Endothelial cell (in vitro differentiated cells): Measurements from ENCODE around the gene TNS3. TPM values are rescaled to one million over a fixed set of nuclear protein-coding genes. Genes with fewer than 3 reads are reported as not detected.
A peak's percentile ranks its signal among the peaks of the same experiment; 100 is the strongest.

Experiments
- DNase-seq: peaks from one replicate; pipeline ENCODE4 v3.0.0; 2021; ENCODE audit warnings: low spot score
- H3K27ac Mint-ChIP-seq: one replicate; pipeline ENCODE4 v1.8.0; 2021; ENCODE audit warnings: mixed read lengths, inconsistent platforms; ENCODE audit not compliant: unreplicated experiment
- H3K27me3 Mint-ChIP-seq: one replicate; pipeline ENCODE4 v1.8.0; 2021; ENCODE audit warnings: mild to moderate bottlenecking, moderate library complexity, mixed read lengths, inconsistent platforms; ENCODE audit not compliant: unreplicated experiment
- H3K36me3 Mint-ChIP-seq: one replicate; pipeline ENCODE4 v1.8.0; 2021; ENCODE audit warnings: mild to moderate bottlenecking, low read depth, mixed read lengths, inconsistent platforms; ENCODE audit not compliant: unreplicated experiment
- H3K4me1 Mint-ChIP-seq: one replicate; pipeline ENCODE4 v1.8.0; 2021; ENCODE audit warnings: mild to moderate bottlenecking, mixed read lengths, inconsistent platforms; ENCODE audit not compliant: unreplicated experiment
- H3K4me3 Mint-ChIP-seq: one replicate; pipeline ENCODE4 v1.8.0; 2021; ENCODE audit warnings: mild to moderate bottlenecking, mixed read lengths, inconsistent platforms; ENCODE audit not compliant: unreplicated experiment
- H3K9me3 Mint-ChIP-seq: one replicate; pipeline ENCODE4 v1.8.0; 2021; ENCODE audit warnings: mixed read lengths, inconsistent platforms; ENCODE audit not compliant: unreplicated experiment
- long read RNA-seq: library from polyadenylated mRNA; unstranded; transcript quantifications from one replicate; pipeline ENCODE4 v2.0.0, GENCODE V29; 2020; ENCODE audit not compliant: unreplicated experiment
- total RNA-seq: library from RNA; stranded (reverse); fragmentation: NEBNext Ultra II Directional; extraction: Animal tissue kit (Norgen Biotek cat#: 25700); gene quantifications from one replicate; pipeline ENCODE4 v1.2.1, GENCODE V29; 2021; ENCODE audit not compliant: unreplicated experiment
- TF ChIP-seq, protein P1 (sequence below): fragments of 200-600 bp; sonication (generic); IDR thresholded peaks from one replicate; pipeline ENCODE4 v1.5.0; 2021; ENCODE audit warnings: antibody characterized with exemption; ENCODE audit not compliant: unreplicated experiment

The TNS3 gene
- total RNA-seq = 7.5 TPM
- long read RNA-seq, partial matches to known transcripts = 0 of 1 reads
- long read RNA-seq, other reads (novel, unspliced or antisense) = 1 of 1 reads

DNA sequence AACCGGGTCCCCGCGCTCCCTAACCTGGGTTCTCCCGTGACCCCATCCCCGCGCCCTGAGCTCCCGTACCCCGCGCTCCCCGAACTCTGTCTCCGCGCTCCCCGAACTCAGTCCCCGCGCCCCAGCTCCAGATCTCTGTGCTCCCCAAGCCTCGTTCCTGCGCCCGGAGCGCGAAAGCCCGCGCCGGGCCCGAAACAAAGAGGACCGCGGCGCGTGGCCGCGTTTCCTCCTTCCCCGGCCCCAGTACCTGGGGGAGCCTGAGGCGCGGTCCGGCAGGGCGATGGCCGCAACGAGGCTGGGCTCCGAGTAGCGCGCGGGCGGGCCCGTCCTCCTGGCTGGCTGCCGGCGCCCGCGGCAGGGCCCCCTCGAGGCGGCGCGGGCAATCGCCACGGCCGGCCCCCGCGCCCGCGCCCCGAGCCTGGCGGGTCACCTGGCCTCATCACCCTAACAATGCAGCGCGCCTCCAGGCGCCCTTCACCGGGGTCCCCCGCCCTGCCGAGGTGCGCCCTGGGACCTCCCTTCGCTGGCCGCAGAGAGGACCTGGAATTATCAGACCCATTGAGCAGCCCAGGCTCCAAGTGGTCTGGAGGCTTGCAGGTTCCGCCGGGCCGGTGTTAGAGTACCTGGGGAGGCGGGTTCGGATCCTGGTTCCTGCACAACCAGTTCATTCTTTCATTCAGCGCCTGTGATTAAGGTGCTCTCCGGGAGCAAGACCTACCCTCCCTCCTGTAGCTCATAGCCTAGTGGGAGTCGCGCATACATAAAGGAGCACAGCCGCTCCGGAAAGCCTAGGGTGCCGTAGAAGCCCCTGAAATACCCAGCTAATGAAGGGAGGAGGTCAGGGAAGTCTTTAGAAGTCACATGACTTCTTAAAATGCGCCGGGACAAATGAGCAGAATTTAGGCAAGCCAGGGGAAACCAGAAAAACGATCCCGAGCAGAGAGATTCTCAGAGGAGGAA lies at the start of gene TNS3:
TNS3 (minus strand) TSS at position 308 of the 960 bp plus-strand sequence. CDS start 142,475 bp downstream, outside the sequence.
- H3K4me3 Mint-ChIP-seq = peak within 1 kb of the TSS; percentile 74
- TF ChIP-seq, protein P1, sequence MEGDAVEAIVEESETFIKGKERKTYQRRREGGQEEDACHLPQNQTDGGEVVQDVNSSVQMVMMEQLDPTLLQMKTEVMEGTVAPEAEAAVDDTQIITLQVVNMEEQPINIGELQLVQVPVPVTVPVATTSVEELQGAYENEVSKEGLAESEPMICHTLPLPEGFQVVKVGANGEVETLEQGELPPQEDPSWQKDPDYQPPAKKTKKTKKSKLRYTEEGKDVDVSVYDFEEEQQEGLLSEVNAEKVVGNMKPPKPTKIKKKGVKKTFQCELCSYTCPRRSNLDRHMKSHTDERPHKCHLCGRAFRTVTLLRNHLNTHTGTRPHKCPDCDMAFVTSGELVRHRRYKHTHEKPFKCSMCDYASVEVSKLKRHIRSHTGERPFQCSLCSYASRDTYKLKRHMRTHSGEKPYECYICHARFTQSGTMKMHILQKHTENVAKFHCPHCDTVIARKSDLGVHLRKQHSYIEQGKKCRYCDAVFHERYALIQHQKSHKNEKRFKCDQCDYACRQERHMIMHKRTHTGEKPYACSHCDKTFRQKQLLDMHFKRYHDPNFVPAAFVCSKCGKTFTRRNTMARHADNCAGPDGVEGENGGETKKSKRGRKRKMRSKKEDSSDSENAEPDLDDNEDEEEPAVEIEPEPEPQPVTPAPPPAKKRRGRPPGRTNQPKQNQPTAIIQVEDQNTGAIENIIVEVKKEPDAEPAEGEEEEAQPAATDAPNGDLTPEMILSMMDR = no peak
- H3K9me3 Mint-ChIP-seq = no peaks in the 10 kb centered on the region
- peaks cover 18% of the 10 kb centered on the region for H3K4me1 Mint-ChIP-seq
- H3K27me3 Mint-ChIP-seq = peaks cover 21% of the 10 kb centered on the region
- H3K36me3 Mint-ChIP-seq = no peaks in the 10 kb centered on the region
- peak; percentile 60 for DNase-seq
- H3K27ac Mint-ChIP-seq = no peak within 1 kb of the TSS

GRCh38 chr7:47631711-47632110 lies 49.8 kb upstream of the TNS3 start:
- no peaks in the 10 kb centered on the region for H3K9me3 Mint-ChIP-seq
- TF ChIP-seq, protein P1 = no peak
- H3K4me1 Mint-ChIP-seq = peaks cover 22% of the 10 kb centered on the region
- H3K36me3 Mint-ChIP-seq = no peaks in the 10 kb centered on the region
- DNase-seq = no peak
- no peak overlapping the region for H3K27ac Mint-ChIP-seq
- peaks cover 7% of the 10 kb centered on the region for H3K27me3 Mint-ChIP-seq
- H3K4me3 Mint-ChIP-seq = no peak overlapping the region

DNA sequence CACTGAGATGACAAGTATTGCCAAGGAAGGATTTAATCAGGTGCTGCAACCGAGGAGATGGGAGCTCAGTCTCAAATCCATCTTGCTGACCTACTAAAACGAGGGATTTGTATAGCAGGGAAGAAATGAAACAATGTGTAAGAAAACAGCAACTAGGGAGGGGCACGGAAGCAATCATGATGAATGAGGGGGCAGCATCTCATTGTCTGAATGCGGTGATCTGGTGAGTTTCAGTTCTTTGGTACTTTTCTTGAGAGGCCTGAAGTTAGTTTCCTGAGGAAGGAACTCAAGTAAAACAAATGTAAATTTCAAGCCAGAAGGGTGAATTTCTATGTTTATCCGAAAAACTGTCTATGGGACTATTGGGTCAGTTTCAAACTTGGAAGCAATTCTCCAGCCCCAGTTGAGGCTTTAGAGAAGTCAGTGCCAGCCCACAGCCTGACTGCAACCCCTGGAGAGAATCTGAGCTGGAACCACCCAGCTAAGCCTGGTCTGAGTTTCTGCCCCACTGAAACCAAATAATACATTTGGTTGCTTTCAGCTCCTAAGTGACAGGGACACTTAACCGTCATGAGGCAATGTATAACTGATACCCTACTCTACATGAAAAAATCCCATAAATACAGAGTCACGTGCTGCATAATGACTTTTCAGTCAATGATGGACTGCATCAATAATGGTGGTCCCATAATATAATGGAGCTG lies 45.8 kb upstream of the TNS3 start:
- H3K9me3 Mint-ChIP-seq = no peaks in the 10 kb centered on the region
- peaks cover 25% of the 10 kb centered on the region for H3K4me1 Mint-ChIP-seq
- DNase-seq = no peak
- peaks cover 3% of the 10 kb centered on the region for H3K27me3 Mint-ChIP-seq
- H3K4me3 Mint-ChIP-seq = no peak overlapping the region
- no peaks in the 10 kb centered on the region for H3K36me3 Mint-ChIP-seq
- TF ChIP-seq, protein P1 = no peak
- H3K27ac Mint-ChIP-seq = no peak overlapping the region

DNA sequence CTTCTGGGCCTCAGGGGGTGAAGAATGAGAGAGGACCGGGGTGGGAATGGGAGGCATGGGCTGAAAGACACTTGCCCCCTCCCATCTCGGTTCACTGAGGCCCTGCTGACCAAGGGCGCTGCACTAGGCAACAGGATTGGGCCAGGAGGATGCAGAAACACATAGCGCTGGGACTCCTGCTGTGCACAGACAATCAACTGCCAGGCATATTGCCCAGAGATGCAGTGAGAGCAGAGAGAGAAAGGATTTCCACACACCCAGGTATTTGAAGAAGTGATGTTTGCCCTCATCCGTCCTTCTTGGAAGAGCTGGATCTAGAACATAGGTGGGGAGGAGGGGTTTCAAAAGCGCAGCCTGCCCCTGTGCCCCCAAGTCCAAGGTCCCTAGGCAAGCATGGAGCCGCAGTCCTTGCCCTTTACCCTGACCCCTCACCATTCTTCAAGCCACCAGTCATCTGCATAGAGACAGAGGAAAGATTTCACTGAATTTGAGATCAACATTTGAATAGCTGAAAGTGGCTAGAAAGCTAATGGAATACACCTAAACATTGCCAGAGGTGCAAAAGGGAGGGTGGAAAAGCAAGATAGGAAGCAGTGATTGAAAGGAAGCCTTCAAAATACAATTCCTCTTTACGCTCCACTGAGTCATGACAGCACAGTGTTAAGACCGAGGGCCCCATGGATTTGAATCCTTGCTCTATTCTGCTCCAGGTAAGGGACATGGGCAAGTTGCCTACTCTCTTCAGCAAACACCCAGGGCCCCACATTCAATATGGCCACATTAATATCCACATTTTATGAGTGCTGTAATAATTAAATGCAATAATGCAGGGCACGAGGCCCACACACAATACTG lies 44.2 kb upstream of the TNS3 start:
- Mint-ChIP-seq H3K36me3 (no peaks in the 10 kb centered on the region), H3K9me3 (no peaks in the 10 kb centered on the region), H3K4me3 (no peak overlapping the region), H3K27me3 (peaks cover 4% of the 10 kb centered on the region), H3K4me1 (peaks cover 21% of the 10 kb centered on the region), H3K27ac (no peak overlapping the region)
- no peak for DNase-seq
- TF ChIP-seq, protein P1 = no peak
